ENCODE measurements around the gene TENM4.

DNA sequence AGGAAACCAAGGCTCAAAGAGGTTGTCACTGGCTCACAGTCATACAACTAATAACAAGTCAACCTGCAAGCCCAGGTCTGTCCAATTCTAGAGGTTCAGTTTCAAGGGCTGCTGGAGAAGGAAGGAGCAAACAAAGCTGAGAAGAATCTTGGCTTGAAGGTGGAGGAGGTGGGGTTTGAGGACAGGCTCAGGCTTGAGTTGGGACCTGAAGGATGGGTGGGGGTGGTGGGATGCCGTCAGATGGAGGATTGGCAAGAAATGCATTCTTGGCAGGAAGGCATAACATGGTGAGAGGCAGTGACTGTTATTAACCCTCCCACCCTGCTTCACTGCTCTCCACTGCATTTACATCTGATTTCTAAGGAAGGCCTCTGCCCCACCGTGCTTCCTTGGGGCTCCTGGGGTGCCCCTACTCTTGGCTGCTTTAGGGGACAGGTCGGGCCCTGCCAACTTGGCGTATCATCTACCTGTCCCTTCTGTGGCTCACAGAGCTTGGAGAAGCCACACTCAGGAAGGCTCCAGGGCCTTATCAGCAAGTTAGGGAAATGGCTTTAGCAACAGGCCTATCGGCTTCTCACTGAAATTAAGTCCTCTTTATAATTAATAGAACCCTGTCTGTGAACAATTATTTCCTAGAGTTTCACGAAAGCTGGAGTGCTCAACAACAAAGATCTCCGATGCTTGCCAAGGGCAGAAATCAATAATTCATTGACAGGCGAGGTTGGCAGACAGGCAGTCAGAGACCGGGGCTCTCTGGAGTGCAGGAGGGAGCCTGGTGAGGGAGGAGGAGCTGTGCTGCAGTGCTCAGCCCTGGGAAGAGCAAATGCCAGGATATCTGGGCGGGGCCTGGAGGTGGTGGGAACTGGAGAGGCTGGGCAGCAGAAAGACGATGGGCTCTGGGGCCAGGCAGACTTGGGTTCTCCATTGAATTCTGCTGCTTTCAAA lies 781.2 kb downstream of the TENM4 start:
- TF ChIP-seq CTCF (IDR thresholded peaks at IDR 0.05; ENCODE audit: borderline replicate concordance, extremely low read depth, low read length, poor library complexity, severe bottlenecking): no peak
- TF ChIP-seq EZH2 (IDR thresholded peaks at IDR 0.05; ENCODE audit: borderline replicate concordance, low read depth, low read length, severe bottlenecking): no peak

Data from DND-41 (cell line).